ENCODE results near the gene CYP1B1.

The CYP1B1 gene

DNA sequence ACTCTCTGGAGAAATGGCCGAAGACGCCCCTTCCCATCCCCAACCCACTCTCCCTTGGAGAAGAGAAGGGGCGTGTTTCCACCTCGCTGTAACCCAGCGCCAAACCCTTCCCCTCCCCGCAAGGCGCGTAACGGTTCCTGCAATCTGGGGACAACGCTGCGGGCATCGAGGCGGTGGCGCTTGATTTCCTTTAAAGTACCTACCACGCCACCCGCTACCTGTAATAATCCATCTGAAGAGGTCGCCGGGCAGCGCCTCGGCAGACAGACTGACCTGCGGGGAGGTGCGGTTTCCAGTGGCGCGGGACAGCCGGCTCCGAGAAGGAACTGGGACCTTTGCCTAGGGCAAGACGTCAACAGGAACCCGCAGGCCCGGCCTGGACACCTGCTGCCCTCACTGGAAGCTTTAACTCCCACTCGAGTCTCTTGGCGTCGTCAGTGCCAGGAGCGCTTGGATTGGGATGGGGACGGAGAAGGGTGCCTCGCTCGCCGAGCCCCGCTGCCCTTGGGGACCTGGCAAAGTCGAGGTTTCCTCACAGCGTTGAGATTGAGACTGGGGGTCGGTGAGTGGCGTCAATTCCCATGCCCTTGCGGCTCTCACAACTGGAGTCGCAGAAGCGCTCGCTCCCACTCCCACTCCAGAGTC, at the start of gene CYP1B1:
Gene CYP1B1, minus strand, starts transcription at position 645 of the 645 bp plus-strand sequence. CDS start 763 bp downstream, outside the sequence.
- Histone ChIP-seq H3K27me3 (ENCODE audit: insufficient read depth, poor library complexity, severe bottlenecking) (peaks cover 43% of the 10 kb centered on the region), H3K4me3 (ENCODE audit: severe bottlenecking) (peak within 1 kb of the TSS; percentile 35), H3K4me1 (ENCODE audit: insufficient read depth, poor library complexity, severe bottlenecking) (no peaks in the 10 kb centered on the region), H3K9me3 (ENCODE audit: severe bottlenecking) (no peaks in the 10 kb centered on the region), H3K27ac (ENCODE audit: poor library complexity, severe bottlenecking) (no peak within 1 kb of the TSS), H3K36me3 (ENCODE audit: low read depth) (no peaks in the 10 kb centered on the region)
- TF ChIP-seq, protein P1, sequence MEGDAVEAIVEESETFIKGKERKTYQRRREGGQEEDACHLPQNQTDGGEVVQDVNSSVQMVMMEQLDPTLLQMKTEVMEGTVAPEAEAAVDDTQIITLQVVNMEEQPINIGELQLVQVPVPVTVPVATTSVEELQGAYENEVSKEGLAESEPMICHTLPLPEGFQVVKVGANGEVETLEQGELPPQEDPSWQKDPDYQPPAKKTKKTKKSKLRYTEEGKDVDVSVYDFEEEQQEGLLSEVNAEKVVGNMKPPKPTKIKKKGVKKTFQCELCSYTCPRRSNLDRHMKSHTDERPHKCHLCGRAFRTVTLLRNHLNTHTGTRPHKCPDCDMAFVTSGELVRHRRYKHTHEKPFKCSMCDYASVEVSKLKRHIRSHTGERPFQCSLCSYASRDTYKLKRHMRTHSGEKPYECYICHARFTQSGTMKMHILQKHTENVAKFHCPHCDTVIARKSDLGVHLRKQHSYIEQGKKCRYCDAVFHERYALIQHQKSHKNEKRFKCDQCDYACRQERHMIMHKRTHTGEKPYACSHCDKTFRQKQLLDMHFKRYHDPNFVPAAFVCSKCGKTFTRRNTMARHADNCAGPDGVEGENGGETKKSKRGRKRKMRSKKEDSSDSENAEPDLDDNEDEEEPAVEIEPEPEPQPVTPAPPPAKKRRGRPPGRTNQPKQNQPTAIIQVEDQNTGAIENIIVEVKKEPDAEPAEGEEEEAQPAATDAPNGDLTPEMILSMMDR (IDR thresholded peaks at IDR 0.05; ENCODE audit: poor library complexity, severe bottlenecking), result no peak
- no peak for ATAC-seq (ENCODE audit: low read depth)
- no peak for DNase-seq (ENCODE audit: low spot score)

DNA sequence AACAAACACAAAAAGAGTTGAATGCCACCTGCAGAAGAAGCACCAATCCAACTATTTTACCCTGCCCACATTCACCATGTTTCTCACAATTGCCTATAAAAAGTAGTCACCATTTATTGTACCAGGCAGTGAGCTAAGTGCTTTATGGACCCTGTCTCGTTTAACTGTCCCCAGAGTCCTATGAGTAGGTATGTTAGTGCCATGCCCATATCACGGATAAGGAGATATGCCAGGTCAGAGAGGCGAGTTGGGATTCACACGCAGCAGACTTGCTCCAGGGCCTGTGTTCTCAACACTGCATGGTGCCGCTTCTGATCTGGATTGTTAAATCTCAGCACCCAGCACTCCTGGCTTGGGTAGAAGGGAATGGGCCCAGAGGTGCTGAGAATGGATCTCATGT, 49.1 kb upstream of the CYP1B1 start:
- no peak for ATAC-seq (ENCODE audit: low read depth)
- no peaks in the 10 kb centered on the region for H3K4me1 ChIP-seq (ENCODE audit: insufficient read depth, poor library complexity, severe bottlenecking)
- no peak overlapping the region for H3K27ac ChIP-seq (ENCODE audit: poor library complexity, severe bottlenecking)
- no peaks in the 10 kb centered on the region for H3K27me3 ChIP-seq (ENCODE audit: insufficient read depth, poor library complexity, severe bottlenecking)
- TF ChIP-seq, protein P1 (IDR thresholded peaks at IDR 0.05; ENCODE audit: poor library complexity, severe bottlenecking), result no peak
- peaks cover 3% of the 10 kb centered on the region for H3K9me3 ChIP-seq (ENCODE audit: severe bottlenecking)
- H3K4me3 ChIP-seq (ENCODE audit: severe bottlenecking), result no peak overlapping the region
- DNase-seq (ENCODE audit: low spot score), result no peak
- no peaks in the 10 kb centered on the region for H3K36me3 ChIP-seq (ENCODE audit: low read depth)

DNA sequence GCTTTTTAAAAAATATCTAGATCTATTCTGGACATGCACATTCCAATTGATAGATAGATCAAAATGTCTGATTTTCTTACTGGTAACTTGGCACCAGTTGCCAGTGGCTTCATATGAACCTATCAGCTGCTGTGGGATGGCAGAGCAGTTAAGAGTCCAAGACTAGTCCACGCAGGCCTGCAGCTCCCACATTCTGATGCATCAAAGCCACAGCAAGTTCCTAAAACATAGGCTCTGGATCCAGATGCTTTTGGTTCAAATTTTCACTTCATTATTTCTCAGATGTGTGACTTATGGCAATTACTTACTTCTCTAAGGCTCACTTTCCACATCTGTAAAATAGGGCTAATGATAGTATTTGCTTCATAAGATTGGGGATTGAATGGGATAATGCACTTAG, 48.0 kb upstream of the CYP1B1 start:
- Histone ChIP-seq H3K9me3 (ENCODE audit: severe bottlenecking) (peaks cover 3% of the 10 kb centered on the region), H3K36me3 (ENCODE audit: low read depth) (no peaks in the 10 kb centered on the region), H3K27me3 (ENCODE audit: insufficient read depth, poor library complexity, severe bottlenecking) (no peaks in the 10 kb centered on the region), H3K4me3 (ENCODE audit: severe bottlenecking) (no peak overlapping the region), H3K4me1 (ENCODE audit: insufficient read depth, poor library complexity, severe bottlenecking) (no peaks in the 10 kb centered on the region), H3K27ac (ENCODE audit: poor library complexity, severe bottlenecking) (no peak overlapping the region)
- ATAC-seq (ENCODE audit: low read depth) (no peak), DNase-seq (ENCODE audit: low spot score) (no peak)
- TF ChIP-seq, protein P1 (IDR thresholded peaks at IDR 0.05; ENCODE audit: poor library complexity, severe bottlenecking), result no peak

DNA sequence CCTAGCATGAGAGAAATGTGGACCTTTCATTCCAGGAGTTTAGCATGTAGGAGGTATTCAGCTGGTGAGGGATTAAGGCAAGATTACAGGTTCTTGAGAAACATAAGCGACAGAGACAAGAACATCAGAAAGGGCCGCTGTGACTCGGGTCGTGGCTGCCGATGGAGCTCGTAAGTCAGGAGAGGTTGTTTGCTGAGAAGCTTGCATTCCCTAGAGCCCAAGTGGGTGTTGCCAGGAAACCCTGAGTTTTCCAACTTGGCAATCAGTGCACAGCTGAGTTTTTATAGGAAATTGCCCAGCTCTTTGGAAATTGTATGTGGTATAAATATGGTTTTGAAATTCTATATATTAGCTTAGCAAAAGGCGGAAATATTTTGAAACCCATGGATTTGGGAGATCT, 46.4 kb upstream of the CYP1B1 start:
- DNase-seq (ENCODE audit: low spot score) (no peak), ATAC-seq (ENCODE audit: low read depth) (no peak)
- Histone ChIP-seq H3K36me3 (ENCODE audit: low read depth) (no peaks in the 10 kb centered on the region), H3K27ac (ENCODE audit: poor library complexity, severe bottlenecking) (no peak overlapping the region), H3K4me1 (ENCODE audit: insufficient read depth, poor library complexity, severe bottlenecking) (no peaks in the 10 kb centered on the region), H3K27me3 (ENCODE audit: insufficient read depth, poor library complexity, severe bottlenecking) (no peaks in the 10 kb centered on the region), H3K4me3 (ENCODE audit: severe bottlenecking) (no peak overlapping the region), H3K9me3 (ENCODE audit: severe bottlenecking) (peaks cover 3% of the 10 kb centered on the region)
- TF ChIP-seq, protein P1 (IDR thresholded peaks at IDR 0.05; ENCODE audit: poor library complexity, severe bottlenecking), result no peak

DNA sequence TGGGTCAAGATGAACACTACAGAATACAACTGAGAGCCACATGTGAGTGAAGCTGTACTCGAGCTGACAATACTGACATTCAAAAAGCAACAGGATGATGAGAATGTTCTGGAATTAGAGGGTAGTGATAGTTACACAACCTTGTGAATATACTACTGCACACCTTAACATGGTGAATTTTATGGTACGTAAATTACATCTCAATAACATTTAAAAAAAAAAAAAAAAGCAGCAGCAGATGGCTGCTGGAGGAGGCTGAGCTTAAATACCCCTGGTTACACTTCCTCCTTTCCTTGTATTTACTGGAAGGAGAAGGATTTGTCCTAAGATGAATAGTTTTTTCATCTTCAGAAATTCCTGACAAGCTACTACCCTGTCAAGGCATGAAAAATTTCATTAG, 45.5 kb upstream of the CYP1B1 start:
- Histone ChIP-seq H3K36me3 (ENCODE audit: low read depth) (no peaks in the 10 kb centered on the region), H3K4me1 (ENCODE audit: insufficient read depth, poor library complexity, severe bottlenecking) (peaks cover 3% of the 10 kb centered on the region), H3K27ac (ENCODE audit: poor library complexity, severe bottlenecking) (no peak overlapping the region), H3K4me3 (ENCODE audit: severe bottlenecking) (no peak overlapping the region), H3K27me3 (ENCODE audit: insufficient read depth, poor library complexity, severe bottlenecking) (no peaks in the 10 kb centered on the region), H3K9me3 (ENCODE audit: severe bottlenecking) (peaks cover 1% of the 10 kb centered on the region)
- DNase-seq (ENCODE audit: low spot score) (no peak), ATAC-seq (ENCODE audit: low read depth) (no peak)
- TF ChIP-seq, protein P1 (IDR thresholded peaks at IDR 0.05; ENCODE audit: poor library complexity, severe bottlenecking), result no peak

All from RWPE2 (cell line).